Ishikawa (cell line): ENCODE results near the gene TAF3.

Source experiments
- CEBPB ChIP-seq: IDR thresholded peaks from 2 replicates; pipeline ENCODE4 v1.6.1; 2012
- EP300 ChIP-seq: IDR thresholded peaks from 2 replicates; pipeline ENCODE4 v1.6.1; 2012; ENCODE audit warnings: borderline replicate concordance
- MAX ChIP-seq: IDR thresholded peaks from 2 replicates; pipeline ENCODE4 v1.6.1; 2012
- NFIC ChIP-seq: IDR thresholded peaks from 2 replicates; pipeline ENCODE4 v1.6.1; 2012
- USF1 ChIP-seq: IDR thresholded peaks from 2 replicates; pipeline ENCODE4 v1.6.1; 2012

- TF ChIP-seq EP300, result no peak
- TF ChIP-seq CEBPB, result no peak
- TF ChIP-seq USF1, result no peak
- no peak for TF ChIP-seq NFIC
- TF ChIP-seq MAX, result no peak
Measured at GRCh38 chr10:8049045-8049864, 230.9 kb downstream of the TAF3 start.
